ENCODE results near the gene TGFB1I1. TPM values are rescaled to one million over a fixed set of nuclear protein-coding genes. Genes with fewer than 3 reads are reported as not detected.
A peak's percentile ranks its signal among the peaks of the same experiment; 100 is the strongest.

TGFB1I1 gene
- total and polyA plus RNA-seq, 2 of the 13 experiments (the other 11 are each of a cell fraction or from before 2014, with no cell fraction given): 0.80 to 2.9 TPM

- TF ChIP-seq THRA (CRISPR knock-in tag; IDR thresholded peaks at IDR 0.05; ENCODE audit: borderline replicate concordance) (peak; percentile 48; the same call in 1 of the 2 replicates), ZBTB42 (CRISPR knock-in tag; IDR thresholded peaks at IDR 0.05) (peak; percentile 81; the same call in 1 of the 2 replicates), ZNF253 (CRISPR knock-in tag; IDR thresholded peaks at IDR 0.05; ENCODE audit: borderline replicate concordance) (no peak), CREM (IDR thresholded peaks at IDR 0.05) (peak; percentile 63), CREM (CRISPR knock-in tag; IDR thresholded peaks at IDR 0.05) (no peak), E2F5 (CRISPR knock-in tag; conservative IDR thresholded peaks at IDR 0.05) (peak; percentile 81; the same call in 1 of the 2 replicates), ZBTB34 (CRISPR knock-in tag; IDR thresholded peaks at IDR 0.05) (peak; percentile 77; the same call in 1 of the 2 replicates), GMEB2 (CRISPR knock-in tag; IDR thresholded peaks at IDR 0.05; ENCODE audit: low read depth) (peak; percentile 88), GTF2F1 (IDR thresholded peaks at IDR 0.05; ENCODE audit: low read length) (0 out of 2 replicates have a peak, but pooled peaks have one; percentile 48), ZFP91 (CRISPR knock-in tag; IDR thresholded peaks at IDR 0.05; ENCODE audit: borderline replicate concordance) (peak; percentile 93), ZNF598 (CRISPR knock-in tag; IDR thresholded peaks at IDR 0.05; ENCODE audit: borderline replicate concordance) (peak; percentile 93; the same call in 1 of the 2 replicates), ZNF484 (CRISPR knock-in tag; IDR thresholded peaks at IDR 0.05; ENCODE audit: borderline replicate concordance, low read depth) (peak; percentile 59; the same call in 1 of the 2 replicates), CTCF (CRISPR knock-in tag; IDR thresholded peaks at IDR 0.05) (peak; percentile 37; the same call in 1 of the 2 replicates), IKZF5 (CRISPR knock-in tag; IDR thresholded peaks at IDR 0.05) (peak; percentile 98), NR2C2 (CRISPR knock-in tag; IDR thresholded peaks at IDR 0.05; ENCODE audit: borderline replicate concordance) (peak; percentile 77)
These were observed 36.2 kb downstream of the TGFB1I1 start, which contains the start of gene RUSF1 (continued) for GRCh38 chr16:31507929-31508705.
